G401.6 (cell line): ENCODE data around the gene DOP1A.
"Not testable (repeated sequence)": the region's sequence is repeated elsewhere in the genome, so short reads cannot be mapped to it uniquely, and the experiment has no call there.

Source experiments
- FAIRE-seq: peaks from 2 replicates; lab custom pipeline; 2012; peaks lifted over from hg19 to GRCh38; lab: Jason Lieb, UNC

Gene DOP1A

DNA sequence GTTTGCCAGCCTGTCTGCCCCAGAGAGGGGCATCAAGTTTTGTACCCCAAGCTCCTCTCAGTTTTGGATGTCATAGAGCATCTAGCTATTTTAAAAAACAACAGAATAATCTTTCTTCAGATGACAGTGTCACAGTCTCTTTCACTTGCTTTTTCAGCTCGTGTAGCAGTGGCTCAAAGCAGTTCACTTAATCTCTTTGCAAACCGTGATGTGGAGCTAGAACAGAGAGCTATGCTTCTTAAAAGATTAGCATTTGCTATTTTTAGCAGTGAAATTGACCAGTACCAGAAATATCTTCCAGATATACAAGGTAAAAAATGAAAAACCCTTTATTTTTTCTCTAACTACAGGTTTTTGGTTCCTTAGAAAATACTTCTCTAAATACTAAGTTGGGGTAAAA is 88.3 kb downstream of the DOP1A start:
- FAIRE-seq: no peak

GRCh38 chr6:83160167-83160566 is 92.7 kb downstream of the DOP1A start:
- no peak for FAIRE-seq

GRCh38 chr6:83167726-83168278 is 100.3 kb downstream of the DOP1A start:
- no peak for FAIRE-seq

GRCh38 chr6:83168556-83168955 is 101.1 kb downstream of the DOP1A start:
- no peak for FAIRE-seq

- no peak for FAIRE-seq
Observed at GRCh38 chr6:83169106-83169505, 101.6 kb downstream of the DOP1A start.

- no peak for FAIRE-seq
Observed at GRCh38 chr6:83169511-83169910, 102.0 kb downstream of the DOP1A start.

DNA sequence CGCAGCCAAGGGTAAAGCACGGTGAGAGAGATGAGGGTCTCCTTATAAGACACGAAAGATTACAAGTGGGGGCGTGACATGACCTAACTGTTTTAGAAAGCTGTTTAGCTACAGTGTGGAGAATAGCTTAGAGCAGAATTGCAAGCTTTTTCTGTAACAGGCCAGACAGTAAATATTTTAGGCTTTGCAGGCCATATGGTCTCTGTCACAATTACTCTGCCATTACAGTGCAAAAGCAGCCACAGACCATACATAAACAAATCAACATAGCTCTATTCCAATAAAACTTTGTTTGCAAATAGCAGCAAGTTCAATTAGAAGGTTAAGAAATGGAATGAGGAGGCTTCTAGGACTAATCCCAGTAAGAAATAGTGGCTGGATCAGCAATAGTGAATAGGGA is 108.8 kb downstream of the DOP1A start:
- FAIRE-seq: no peak

DNA sequence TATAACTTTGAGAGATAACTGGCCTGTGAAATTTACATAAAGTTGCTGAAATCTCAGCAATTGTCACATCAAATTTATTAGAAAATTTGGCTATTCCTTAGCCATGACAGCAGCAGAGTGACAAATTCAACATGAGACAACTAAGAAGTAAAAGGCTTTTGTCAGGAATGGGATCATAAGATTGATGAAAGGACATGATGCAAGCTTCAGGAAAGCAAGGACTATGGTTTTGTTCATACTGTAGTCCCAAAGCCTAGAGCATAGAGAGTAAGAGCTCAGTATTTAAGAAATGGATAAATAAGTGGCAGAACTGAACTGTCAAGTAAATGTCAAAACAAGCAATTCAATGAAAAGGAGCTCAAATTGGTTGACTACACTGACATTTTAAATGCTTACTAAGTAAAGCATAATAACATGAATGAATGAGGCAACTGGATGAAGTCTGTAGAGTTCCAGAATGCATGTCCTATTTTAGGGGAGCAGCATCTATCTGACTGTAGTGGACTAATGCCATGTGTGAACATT is 113.0 kb downstream of the DOP1A start:
- FAIRE-seq: no peak

DNA sequence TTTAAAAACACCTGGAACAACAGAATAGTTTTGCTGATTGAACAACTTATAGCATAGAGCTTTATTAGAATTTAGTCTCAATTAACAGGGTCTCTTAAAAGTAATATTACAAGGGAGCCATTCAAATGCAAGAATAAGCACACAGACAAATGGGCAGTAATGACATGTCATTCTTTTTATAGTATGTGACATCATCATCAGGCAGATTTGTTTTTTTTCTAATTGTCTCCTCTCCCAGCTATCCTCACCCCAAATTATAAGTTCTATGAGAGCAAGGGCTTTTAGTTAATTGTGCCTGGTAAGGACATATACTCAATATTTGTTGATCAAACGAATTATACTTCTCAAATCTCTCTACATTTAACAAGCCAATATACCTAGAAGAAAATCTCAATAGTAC is 114.6 kb downstream of the DOP1A start:
- no peak for FAIRE-seq

DNA sequence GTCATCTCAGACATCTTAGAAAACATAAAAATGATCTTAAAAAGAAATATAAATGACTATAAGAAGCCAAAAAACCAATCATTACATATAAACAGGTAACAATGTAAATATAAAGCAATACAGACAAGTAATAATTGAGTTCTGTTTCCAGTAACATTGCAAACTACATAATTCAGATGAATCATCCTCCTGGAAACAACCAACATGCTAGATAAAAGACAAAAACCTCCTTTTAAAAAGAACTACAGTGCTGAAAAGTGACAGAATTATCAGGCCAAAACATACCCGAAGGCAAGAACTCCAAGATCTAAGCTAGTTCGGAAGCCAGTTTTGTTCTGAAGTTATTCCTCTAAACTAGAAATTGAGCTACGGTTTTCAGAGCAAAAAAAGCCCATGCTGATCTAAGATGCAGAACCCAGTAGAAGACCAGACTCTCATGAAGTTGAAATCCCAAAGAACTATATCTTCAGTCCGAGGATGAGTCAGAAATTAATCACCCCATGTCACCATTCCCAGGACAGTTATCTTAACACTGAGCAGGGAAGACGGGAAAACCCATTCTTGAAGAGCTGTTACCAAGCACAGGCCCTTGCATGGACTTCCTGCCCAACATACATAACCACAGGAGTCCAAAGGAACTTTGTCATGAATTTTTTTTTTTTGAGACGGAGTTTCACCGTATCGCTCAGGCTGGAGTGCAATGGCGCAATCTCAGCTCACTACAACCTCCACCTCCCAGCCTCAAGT is 115.8 kb downstream of the DOP1A start:
- no peak for FAIRE-seq

DNA sequence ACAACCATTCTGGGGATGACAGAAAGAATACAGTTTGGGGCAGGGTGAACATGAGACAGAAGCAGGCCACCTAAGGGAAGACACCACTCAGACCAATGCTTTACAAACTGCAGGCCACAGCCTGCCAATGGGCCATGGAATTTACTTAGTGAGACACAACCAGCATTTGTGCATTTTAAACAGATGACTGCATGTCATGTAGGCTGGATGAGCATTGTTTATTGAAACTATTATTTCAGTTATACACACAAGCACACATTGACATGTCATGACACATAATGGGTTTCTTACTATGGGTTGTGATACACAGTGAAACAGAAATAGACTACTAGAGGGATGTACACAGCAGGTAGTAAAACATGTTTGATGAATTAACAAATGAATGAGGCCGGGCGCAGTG is 117.6 kb downstream of the DOP1A start:
- FAIRE-seq: no peak

- no peak for FAIRE-seq
Observed at GRCh38 chr6:83188501-83188900, 121.0 kb downstream of the DOP1A start.

GRCh38 chr6:83190626-83191025 is 123.2 kb downstream of the DOP1A start:
- FAIRE-seq: no peak

- FAIRE-seq: not testable (repeated sequence)
Observed at GRCh38 chr6:83191974-83192373, 124.5 kb downstream of the DOP1A start.

DNA sequence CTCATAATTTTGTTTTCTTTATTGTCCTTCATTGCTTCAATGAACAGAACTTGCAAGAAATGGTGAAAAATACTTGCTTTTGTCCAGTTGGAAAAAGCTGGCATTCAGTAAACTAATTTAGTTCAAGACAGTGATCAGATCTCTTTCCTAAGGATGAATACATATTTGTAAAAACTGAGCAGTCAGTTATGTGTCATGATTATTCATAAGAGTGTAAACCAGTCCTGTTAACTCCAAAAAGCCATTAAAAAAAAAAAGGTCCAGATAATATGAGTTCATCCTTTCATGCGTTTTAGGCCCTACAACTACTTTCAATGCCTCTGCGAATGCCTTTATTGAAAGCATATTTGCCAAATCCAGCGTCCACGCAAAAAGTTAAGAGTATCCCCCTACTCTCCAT is 125.0 kb downstream of the DOP1A start:
- FAIRE-seq: no peak

DNA sequence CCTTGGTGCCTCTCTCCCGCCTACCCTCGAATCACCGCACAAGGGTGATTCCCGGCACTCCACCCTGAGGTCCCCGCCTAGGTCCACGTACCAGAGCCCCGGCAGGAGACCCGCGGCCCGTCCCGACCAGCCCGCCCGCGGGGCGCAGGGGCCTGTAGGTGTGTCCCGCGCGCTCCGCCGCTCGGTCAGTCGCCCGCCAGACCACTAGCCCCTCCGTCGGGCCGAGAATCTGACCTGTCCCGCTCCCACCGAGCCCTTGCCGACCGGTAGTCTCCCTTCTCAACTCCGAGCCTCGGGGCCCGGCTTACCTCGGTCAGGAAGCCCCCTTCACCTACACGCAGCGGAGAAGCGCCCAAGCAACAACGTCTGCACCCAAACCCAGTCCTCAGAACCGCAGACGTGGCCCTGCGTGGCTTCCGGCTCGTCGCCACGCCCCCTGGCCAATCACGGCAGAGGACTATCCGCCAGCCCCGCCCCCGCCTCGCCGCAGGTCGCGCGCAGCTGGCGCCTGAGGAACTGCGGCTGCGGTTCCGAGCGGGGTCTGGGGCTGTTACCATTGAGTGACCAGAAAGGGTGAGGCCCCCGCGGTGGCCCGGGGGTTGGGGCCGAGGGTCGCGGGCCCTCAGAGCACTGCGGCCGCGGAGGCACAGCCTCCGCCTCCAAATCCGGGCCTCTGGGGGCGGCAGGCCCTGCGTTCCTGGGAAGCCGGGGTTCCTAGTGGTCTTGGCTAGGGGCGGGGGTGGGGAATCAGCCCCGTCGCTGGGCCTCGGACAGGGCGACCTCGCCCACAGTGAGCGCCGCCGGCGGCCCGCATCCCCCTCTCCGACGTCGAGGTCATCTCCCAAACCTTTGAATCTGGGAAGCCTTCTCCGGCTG is 125.6 kb downstream of the DOP1A start, which contains the start of the genes PGM3 and RWDD2A:
PGM3 (minus strand) TSS at position 395 of the 876 bp plus-strand sequence. CDS start 2,253 bp downstream, outside the sequence.
RWDD2A (plus strand) TSS at position 487 of the 876 bp plus-strand sequence. CDS start 1,095 bp downstream, outside the sequence.
- FAIRE-seq: no peak

GRCh38 chr6:83193747-83194566 is 126.5 kb downstream of the DOP1A start:
- FAIRE-seq: no peak

- FAIRE-seq: no peak
Observed at GRCh38 chr6:83198486-83199172, 131.2 kb downstream of the DOP1A start.

GRCh38 chr6:83199173-83199862 is 131.8 kb downstream of the DOP1A start:
- FAIRE-seq: no peak

- no peak for FAIRE-seq
Observed at GRCh38 chr6:83199863-83200225, 132.4 kb downstream of the DOP1A start.

DNA sequence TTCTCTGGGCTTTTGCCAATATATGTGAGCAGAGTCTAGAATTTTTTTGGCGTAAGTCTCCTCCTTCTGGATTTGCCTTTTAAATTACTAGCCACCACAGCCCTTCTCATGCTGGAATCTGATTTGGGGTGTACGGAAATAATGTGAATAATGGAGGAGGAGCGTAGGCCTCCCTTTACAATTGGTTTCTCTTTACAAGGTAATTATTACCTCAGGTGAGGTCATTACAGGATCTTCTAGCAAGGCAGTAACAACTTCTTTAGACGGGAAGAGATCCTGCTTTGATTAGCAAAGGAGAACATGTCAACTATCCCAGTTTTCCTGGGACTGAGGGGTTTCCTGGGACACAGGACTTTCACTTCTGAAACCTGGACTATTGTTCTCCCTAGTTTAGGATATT is 134.6 kb downstream of the DOP1A start:
- no peak for FAIRE-seq
